ENCODE results near the gene SLC22A1. TPM values are rescaled to one million over a fixed set of nuclear protein-coding genes. Genes with fewer than 3 reads are reported as not detected.

The SLC22A1 gene
- total and polyA plus RNA-seq, 2 of the 8 experiments (the other 6 are each of a cell fraction or from before 2014, with no cell fraction given) = 0.12 to 0.45 TPM

GRCh38 chr6:160085713-160086505 is 35.7 kb upstream of the SLC22A1 start:
- Histone ChIP-seq H4K20me1 (replicated peaks in 1 of 2; ENCODE audit: control insufficient read depth in 1 of 2, insufficient read depth in 2 of 2, low read length in 2 of 2) (peaks cover 0 to 6% of the 10 kb centered on the region in 2 experiments), H4K8ac (ENCODE audit: extremely low read depth, insufficient read depth, low read length) (no peak overlapping the region), H4K5ac (ENCODE audit: insufficient read length, low read depth, low read length) (no peak overlapping the region), H2BK15ac (ENCODE audit: low read length) (no peak overlapping the region), H3K4me3 (ENCODE audit: extremely low read depth in 1 of 4, insufficient read depth in 2 of 4, low read depth in 3 of 4, low read length in 4 of 4) (no peak overlapping the region), H3K79me2 (ENCODE audit: control insufficient read depth in 1 of 2, insufficient read depth in 2 of 2, low read length in 2 of 2) (no peaks in the 10 kb centered on the region), H3K56ac (replicated peaks; ENCODE audit: insufficient read length, low read depth, low read length) (no peak overlapping the region), H3K4ac (replicated peaks; ENCODE audit: insufficient read length, low read depth, low read length) (no peak overlapping the region), H2BK20ac (ENCODE audit: low read length) (no peak overlapping the region), H4K91ac (replicated peaks; ENCODE audit: insufficient read length, low read length) (no peak overlapping the region), H2BK5ac (ENCODE audit: low read depth, low read length) (no peak overlapping the region), H3K27me3 (replicated peaks in 1 of 4; ENCODE audit: control insufficient read depth in 3 of 4, extremely low read depth in 1 of 4, insufficient read depth in 3 of 4, low read length in 3 of 4) (no peaks in the 10 kb centered on the region), H2AK5ac (ENCODE audit: low read depth, low read length) (no peak overlapping the region), H2BK12ac (ENCODE audit: low read depth, low read length) (no peak overlapping the region), H3K9me3 (ENCODE audit: insufficient read depth in 2 of 2, low read depth in 1 of 2, low read length in 1 of 2) (no peaks in the 10 kb centered on the region), H3K9ac (replicated peaks in 1 of 4; ENCODE audit: extremely low read depth in 1 of 4, low read depth in 3 of 4, low read length in 3 of 4) (no peak overlapping the region), H2BK120ac (replicated peaks; ENCODE audit: low read depth, low read length) (no peak overlapping the region), H3K4me1 (replicated peaks in 1 of 4; ENCODE audit: control insufficient read depth in 3 of 4, insufficient read depth in 4 of 4, low read length in 3 of 4) (no peaks in the 10 kb centered on the region), H3K23ac (ENCODE audit: insufficient read length) (no peak overlapping the region), H3K14ac (ENCODE audit: insufficient read length) (no peak overlapping the region), H3K79me1 (ENCODE audit: low read depth, low read length) (no peaks in the 10 kb centered on the region), H3K36me3 (ENCODE audit: control insufficient read depth in 2 of 4, insufficient read depth in 4 of 4, low read length in 3 of 4) (peaks cover 27 to 68% (median 48%) of the 10 kb centered on the region in 4 experiments), H3K23me2 (ENCODE audit: low read depth, low read length) (no peaks in the 10 kb centered on the region), H2AFZ (ENCODE audit: low read length) (no peak overlapping the region), H3K27ac (ENCODE audit: low read depth, low read length) (no peak overlapping the region), H3K18ac (ENCODE audit: extremely low read depth, low read length) (no peak overlapping the region), H3K4me2 (ENCODE audit: insufficient read depth in 1 of 2, low read depth in 2 of 2, low read length in 2 of 2) (no peak overlapping the region)
- CTCF ChIA-PET (ENCODE audit: partially characterized antibody) = interaction anchor here (0.7 to 4.4 kb wide), 7 partner anchors 10 to 434 kb away, joined by 3 to 46 read pairs (median 4); no protein-coding TSS in a partner anchor
- no peak for FAIRE-seq
- POLR2A ChIA-PET (ENCODE audit: partially characterized antibody) = interaction anchor here (1.3 to 1.5 kb wide), 2 partner anchors 11 to 38 kb away, joined by 3 read pairs; no protein-coding TSS in a partner anchor
- no peak for DNase-seq (ENCODE audit: low read depth in 1 of 2, low spot score in 2 of 2)
- 88% methylated on average over 15 of the region's 15 CpGs; no CpG with 5 or more reads in 1 of the 2 experiments for WGBS, 2 experiments (ENCODE audit: extremely low coverage in 1 of 2, insufficient coverage in 1 of 2, insufficient read length in 1 of 2, insufficient replicate concordance in 2 of 2, low coverage in 1 of 2, low lambda C conversion rate in 2 of 2, missing lambda C conversion rate in 1 of 2)
- TF ChIP-seq SIRT6 (IDR thresholded peaks at IDR 0.05; ENCODE audit: low read length) (no peak), HDAC2 (IDR thresholded peaks at IDR 0.05; ENCODE audit: borderline replicate concordance in 1 of 2, low read depth in 2 of 2, low read length in 2 of 2) (no peak), POLR2A (IDR thresholded peaks at IDR 0.05; ENCODE audit: control extremely low read depth in 1 of 2, low read depth in 2 of 2, low read length in 2 of 2) (no peak), POLR2AphosphoS5 (IDR thresholded peaks at IDR 0.05; ENCODE audit: low read depth, low read length) (no peak), SIN3A (conservative IDR thresholded peaks at IDR 0.05 in 1 of 2, IDR thresholded peaks at IDR 0.05 in 1 of 2; ENCODE audit: low read depth in 1 of 2, low read length in 2 of 2) (no peak), TEAD4 (IDR thresholded peaks at IDR 0.05; ENCODE audit: low read depth, low read length) (no peak), CBX5 (IDR thresholded peaks at IDR 0.05; ENCODE audit: low read depth, low read length) (no peak), USF2 (IDR thresholded peaks at IDR 0.05; ENCODE audit: low read length) (no peak), BRCA1 (IDR thresholded peaks at IDR 0.05; ENCODE audit: low read depth, low read length) (no peak)
